ENCODE results near the gene GRIK4. TPM values are rescaled to one million over a fixed set of nuclear protein-coding genes. Genes with fewer than 3 reads are reported as not detected.

GRIK4 gene
- total and polyA plus RNA-seq, 2 of the 4 experiments (the other 2 are of a cell fraction), result 0.18 to 0.38 TPM

GRCh38 chr11:120694726-120695125 lies 183.2 kb downstream of the GRIK4 start:
- no peak overlapping the region for H2AFZ ChIP-seq (replicated peaks; ENCODE audit: low read length, poor library complexity)
- ChIA-PET CTCF (no interaction called here), POLR2A (ENCODE audit: unreplicated experiment) (no interaction called here)
- no peaks in the 10 kb centered on the region for H3K9me1 ChIP-seq (ENCODE audit: insufficient read depth, low read length)
- no peak overlapping the region for H3K23ac ChIP-seq (ENCODE audit: low read depth, low read length)
- no peak overlapping the region for H2AK5ac ChIP-seq (ENCODE audit: low read depth, low read length)
- TF ChIP-seq CEBPB (IDR thresholded peaks at IDR 0.05; ENCODE audit: low read depth, low read length), result no peak
- TF ChIP-seq MAFK (IDR thresholded peaks at IDR 0.05; ENCODE audit: low read depth, low read length), result no peak
- no peak for TF ChIP-seq RFX5 (IDR thresholded peaks at IDR 0.05; ENCODE audit: low read depth, low read length)
- TF ChIP-seq MAZ (IDR thresholded peaks at IDR 0.05; ENCODE audit: borderline replicate concordance, low read depth, low read length), result no peak
- no peak for TF ChIP-seq NFE2L2 (IDR thresholded peaks at IDR 0.05; ENCODE audit: low read depth, low read length)
- no peak for TF ChIP-seq FOS (IDR thresholded peaks at IDR 0.05; ENCODE audit: low read depth, low read length)
- TF ChIP-seq ELK1 (IDR thresholded peaks at IDR 0.05; ENCODE audit: borderline replicate concordance, low read depth, low read length), result no peak
- no peak for TF ChIP-seq CHD1 (IDR thresholded peaks at IDR 0.05; ENCODE audit: low read depth, low read length)
- no peak for TF ChIP-seq USF2 (IDR thresholded peaks at IDR 0.05; ENCODE audit: low read depth, low read length)
- TF ChIP-seq RAD21 (IDR thresholded peaks at IDR 0.05; ENCODE audit: low read length), result no peak
- TF ChIP-seq SMC3 (IDR thresholded peaks at IDR 0.05; ENCODE audit: low read depth, low read length), result no peak
- dilution Hi-C loops (cut with HindIII; ENCODE audit: low sequenced_read_pairs, unreplicated experiment) (no loop called here), in situ Hi-C loops (cut with MboI; ENCODE audit: low sequenced_read_pairs) (loop anchor here (25.0 kb wide), 1 partner anchor 382 kb away; no protein-coding TSS in a partner anchor), intact Hi-C loops (cut with micrococcal nuclease) (no loop called here)
- H3K79me1 ChIP-seq (ENCODE audit: low read depth in 1 of 2, low read length in 2 of 2), result no peaks in the 10 kb centered on the region
- no peak overlapping the region for H3K14ac ChIP-seq (replicated peaks; ENCODE audit: low read depth, low read length)
- H2AK9ac ChIP-seq (replicated peaks; ENCODE audit: low read depth, low read length, poor library complexity), result no peak overlapping the region
- no peak for ATAC-seq (ENCODE audit: low read depth)
- H3K4me3 ChIP-seq (ENCODE audit: insufficient read depth, low read depth, low read length), result no peak overlapping the region
- no peaks in the 10 kb centered on the region for H3K36me3 ChIP-seq (ENCODE audit: control insufficient read depth, insufficient read depth, low read length)
- no peak overlapping the region for H4K91ac ChIP-seq (ENCODE audit: insufficient read depth, low read depth, low read length)
- H2BK120ac ChIP-seq (ENCODE audit: low read depth, low read length), result no peak overlapping the region
- peaks cover 27% of the 10 kb centered on the region for H3K27me3 ChIP-seq (ENCODE audit: control insufficient read depth, insufficient read depth, low read length)
- H4K8ac ChIP-seq (ENCODE audit: low read depth in 2 of 2, low read length in 2 of 2), result no peak overlapping the region
- no peak overlapping the region for H3K18ac ChIP-seq (ENCODE audit: low read depth, low read length)
- no peaks in the 10 kb centered on the region for H4K20me1 ChIP-seq (ENCODE audit: insufficient read depth, low read length)
- H4K5ac ChIP-seq (ENCODE audit: low read depth, low read length), result no peak overlapping the region
- H3K56ac ChIP-seq (ENCODE audit: extremely low read depth, insufficient read depth, low read length), result no peak overlapping the region
- no peak overlapping the region for H2BK20ac ChIP-seq (ENCODE audit: low read depth, low read length)
- no peak for DNase-seq
- no TSS peak for BruUV-seq (replicated peaks)
- no CpG with 5 or more reads among the region's 4 CpGs for WGBS, 2 experiments (ENCODE audit: extremely low coverage in 2 of 2, insufficient read length in 1 of 2)
- H2BK5ac ChIP-seq (ENCODE audit: low read depth, low read length, poor library complexity, severe bottlenecking), result no peak overlapping the region
- H3K9me3 ChIP-seq (ENCODE audit: control insufficient read depth, insufficient read depth, low read length), result no peaks in the 10 kb centered on the region
- no peak overlapping the region for H3K9ac ChIP-seq (ENCODE audit: low read depth, low read length)
- no peak overlapping the region for H3K4me2 ChIP-seq (ENCODE audit: low read depth, low read length)
- no peaks in the 10 kb centered on the region for H3K4me1 ChIP-seq (ENCODE audit: control insufficient read depth, insufficient read depth, low read length)
- no peak overlapping the region for H2BK15ac ChIP-seq (ENCODE audit: low read depth, low read length)
- H3K27ac ChIP-seq (ENCODE audit: insufficient read depth, low read length), result no peak overlapping the region
- H3K4ac ChIP-seq (ENCODE audit: low read depth, low read length), result no peak overlapping the region
